HG02642 (cell line): ENCODE data around the gene PLCH2.

ENCODE experiments used
- ATAC-seq: cut with Tn5 transposase; IDR thresholded peaks from one replicate; pipeline ENCODE4 v1.9.1; 2021; ENCODE audit warnings: mild to moderate bottlenecking; ENCODE audit not compliant: unreplicated experiment, poor library complexity

PLCH2 gene

GRCh38 chr1:2459757-2460156 lies 16.3 kb upstream of the PLCH2 start:
- no peak for ATAC-seq

GRCh38 chr1:2460203-2460602 lies 15.9 kb upstream of the PLCH2 start:
- ATAC-seq: no peak

GRCh38 chr1:2460996-2461751 lies 14.9 kb upstream of the PLCH2 start:
- ATAC-seq: no peak

- no peak for ATAC-seq
Observed at GRCh38 chr1:2462819-2463218, 13.3 kb upstream of the PLCH2 start.

- no peak for ATAC-seq
Observed at GRCh38 chr1:2463396-2463795, 12.7 kb upstream of the PLCH2 start.

- ATAC-seq: no peak
Observed at GRCh38 chr1:2465371-2466269, 10.5 kb upstream of the PLCH2 start.

GRCh38 chr1:2466270-2466665 lies 9.8 kb upstream of the PLCH2 start:
- no peak for ATAC-seq

- no peak for ATAC-seq
Observed at GRCh38 chr1:2466958-2467554, 9.0 kb upstream of the PLCH2 start.

- ATAC-seq: no peak
Observed at GRCh38 chr1:2468041-2468472, 8.0 kb upstream of the PLCH2 start.

- no peak for ATAC-seq
Observed at GRCh38 chr1:2468540-2468939, 7.5 kb upstream of the PLCH2 start.

- no peak for ATAC-seq
Observed at GRCh38 chr1:2469103-2469940, 6.8 kb upstream of the PLCH2 start.

- no peak for ATAC-seq
Observed at GRCh38 chr1:2470290-2471158, 5.6 kb upstream of the PLCH2 start.

GRCh38 chr1:2471159-2471471 lies 5.0 kb upstream of the PLCH2 start:
- no peak for ATAC-seq

GRCh38 chr1:2471587-2472001 lies 4.5 kb upstream of the PLCH2 start:
- ATAC-seq: no peak

- ATAC-seq: no peak
Observed at GRCh38 chr1:2472109-2472508, 4.0 kb upstream of the PLCH2 start.

- no peak for ATAC-seq
Observed at GRCh38 chr1:2472561-2473177, 3.4 kb upstream of the PLCH2 start.

- ATAC-seq: no peak
Observed at GRCh38 chr1:2473198-2473597, 2.9 kb upstream of the PLCH2 start.

- ATAC-seq: no peak
Observed at GRCh38 chr1:2474104-2474844, 1.8 kb upstream of the PLCH2 start.
